Activated effector memory CD4-positive, alpha-beta T cell treated with anti-CD3 and anti-CD28 coated beads, Interleukin-2, amount 50 U/mL, for 16 hours (primary cell): ENCODE results near the gene LHB.
A peak's percentile ranks its signal among the peaks of the same experiment; 100 is the strongest.
"Not testable (repeated sequence)": the region's sequence is repeated elsewhere in the genome, so short reads cannot be mapped to it uniquely, and the experiment has no call there.

Experiments
- DNase-seq: peaks from one replicate; pipeline ENCODE4 v3.0.0-alpha.2; 2020

The LHB gene

DNA sequence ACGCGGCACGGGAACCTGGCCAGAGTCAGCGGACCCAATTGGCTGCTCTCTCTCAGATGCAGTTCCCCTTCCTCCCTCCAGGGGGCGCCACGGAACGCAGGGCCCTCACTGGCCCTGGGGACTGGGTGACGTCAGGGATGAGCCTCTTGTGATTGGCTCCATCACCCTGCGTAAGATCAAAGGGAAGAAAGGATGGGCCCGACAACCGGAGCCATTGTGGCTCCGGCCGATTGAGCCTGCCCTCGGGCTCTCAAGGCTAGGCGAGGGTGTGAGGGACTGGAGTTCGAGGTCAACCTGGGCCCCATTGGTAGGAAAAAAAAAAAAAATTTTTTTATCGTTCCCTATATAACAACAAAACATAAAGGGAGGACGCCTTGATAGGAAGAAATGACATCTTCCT, 19.9 kb upstream of the LHB start, which contains the start of gene CGB1:
TSS of gene CGB1 (minus strand) at position 81 of the 400 bp plus-strand sequence. CDS start 184 bp downstream, outside the sequence.
- DNase-seq, result peak; percentile 72

DNA sequence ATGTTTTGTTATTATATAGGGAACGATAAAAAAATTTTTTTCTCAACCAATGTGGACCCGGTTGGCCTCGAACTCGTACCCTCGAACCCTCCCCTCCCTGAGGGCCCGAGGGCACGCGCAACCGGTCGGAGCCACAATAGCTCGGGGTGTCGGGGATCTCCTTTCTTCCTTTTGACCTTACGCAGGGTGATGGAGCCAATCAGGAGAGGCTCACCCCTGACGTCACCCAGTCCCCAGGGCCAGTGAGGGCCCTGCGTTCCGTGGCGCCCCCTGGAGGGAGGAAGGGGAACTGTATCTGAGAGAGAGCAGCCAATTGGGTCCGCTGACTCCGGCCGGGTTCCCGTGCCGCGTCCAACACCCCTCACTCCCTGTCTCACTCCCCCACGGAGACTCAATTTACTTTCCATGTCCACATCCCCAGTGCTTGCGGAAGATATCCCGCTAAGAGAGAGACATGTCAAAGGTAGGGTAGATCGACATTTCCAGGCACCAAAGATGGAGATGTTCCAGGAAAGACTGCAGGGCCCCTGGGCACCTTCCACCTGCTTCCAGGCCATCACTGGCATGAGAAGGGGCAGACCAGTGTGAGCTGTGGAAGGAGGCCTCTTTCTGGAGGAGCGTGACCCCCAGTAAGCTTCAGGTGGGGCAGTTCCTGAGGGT, 14.9 kb upstream of the LHB start, which contains the start of gene CGB2:
TSS of gene CGB2 (plus strand) at position 249 of the 660 bp plus-strand sequence. CDS start at position 455, 206 bp downstream.
- peak; percentile 80 for DNase-seq

DNA sequence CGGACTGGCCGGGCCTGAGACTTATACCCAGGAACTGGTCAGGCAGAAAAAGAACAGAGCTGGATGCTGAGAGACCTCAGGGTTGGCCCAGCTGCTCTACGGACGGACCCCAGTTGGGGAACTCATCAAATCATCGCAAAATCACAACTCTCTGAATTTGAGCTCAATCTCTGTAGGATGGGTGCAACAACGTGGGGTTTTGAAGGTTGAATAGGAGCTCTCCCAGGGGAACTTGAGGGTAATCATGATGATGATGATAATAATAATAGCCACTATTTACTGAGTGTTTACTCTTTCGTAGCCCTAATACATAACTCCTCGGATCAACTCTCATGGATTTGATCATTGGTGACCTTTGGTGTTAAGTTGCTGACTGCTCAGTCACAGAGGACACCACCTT, 13.4 kb upstream of the LHB start:
- DNase-seq, result not testable (repeated sequence)

DNA sequence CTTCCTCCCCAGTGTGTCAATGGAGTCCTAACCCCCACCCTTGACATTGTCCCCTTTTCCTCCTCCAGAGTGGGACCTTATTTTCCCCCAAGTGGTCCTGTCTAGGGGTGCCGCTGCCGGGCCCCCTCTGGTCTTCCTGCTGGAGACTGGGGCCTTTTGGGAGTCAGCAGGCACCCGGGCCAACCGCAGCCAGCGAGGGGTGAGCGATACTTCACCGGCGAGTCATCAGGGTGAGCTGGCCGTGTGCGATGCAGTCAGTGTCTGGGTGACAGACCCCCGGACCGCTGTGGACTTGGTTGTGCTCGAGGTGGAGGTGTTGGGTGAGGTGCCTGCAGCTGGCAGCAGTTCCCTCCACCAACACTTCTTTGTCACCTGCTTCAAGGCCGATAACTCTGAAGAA, 12.9 kb upstream of the LHB start:
- not testable (repeated sequence) for DNase-seq

DNA sequence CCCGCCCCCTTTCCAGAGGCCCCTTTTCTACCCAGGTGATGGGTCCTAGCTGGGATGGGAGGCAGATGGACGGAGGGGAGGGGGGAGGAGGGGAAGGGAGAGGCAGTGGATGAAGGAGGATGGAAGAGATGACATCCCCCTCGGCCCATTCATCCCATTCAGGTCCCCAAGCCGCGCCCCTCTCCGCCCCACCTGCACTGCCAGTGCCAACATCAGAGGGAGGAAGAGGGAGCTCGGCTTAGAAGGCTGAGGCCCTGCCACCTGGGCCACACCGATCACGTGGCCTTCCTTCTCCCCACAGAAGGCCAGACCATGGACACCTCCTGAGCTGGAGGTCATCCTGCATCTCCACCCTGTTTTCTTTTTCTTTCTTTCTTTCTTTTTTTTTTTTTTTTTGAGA, 11.8 kb upstream of the LHB start:
- DNase-seq, result not testable (repeated sequence)

DNA sequence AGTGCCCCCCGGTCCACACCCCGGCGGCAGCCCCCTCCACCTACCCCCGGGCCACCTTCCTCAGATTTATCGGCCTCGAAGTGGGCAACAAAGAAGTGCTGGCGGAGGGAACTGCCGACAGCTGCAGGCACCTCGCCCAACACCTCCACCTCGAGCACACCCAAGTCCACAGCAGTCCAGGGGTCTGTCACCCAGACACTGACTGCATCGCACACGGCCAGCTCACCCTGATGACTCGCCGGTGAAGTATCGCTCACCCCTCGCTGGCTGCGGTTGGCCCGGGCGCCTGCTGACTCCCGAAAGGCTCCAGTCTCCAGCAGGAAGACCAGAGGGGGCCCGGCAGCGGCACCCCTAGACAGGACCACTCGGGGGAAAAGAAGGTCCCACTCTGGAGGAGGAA, 8.7 kb upstream of the LHB start:
- not testable (repeated sequence) for DNase-seq

DNA sequence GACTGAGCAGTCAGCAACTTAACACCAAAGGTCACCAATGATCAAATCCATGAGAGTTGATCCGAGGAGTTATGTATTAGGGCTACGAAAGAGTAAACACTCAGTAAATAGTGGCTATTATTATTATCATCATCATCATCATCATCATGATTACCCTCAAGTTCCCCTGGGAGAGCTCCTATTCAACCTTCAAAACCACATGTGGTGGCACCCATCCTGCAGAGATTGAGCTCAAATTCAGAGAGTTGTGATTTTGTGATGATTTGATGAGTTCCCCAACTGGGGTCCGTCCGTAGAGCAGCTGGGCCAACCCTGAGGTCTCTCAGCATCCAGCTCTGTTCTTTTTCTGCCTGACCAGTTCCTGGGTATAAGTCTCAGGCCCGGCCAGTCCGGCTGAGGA, 8.2 kb upstream of the LHB start:
- DNase-seq, result not testable (repeated sequence)

DNA sequence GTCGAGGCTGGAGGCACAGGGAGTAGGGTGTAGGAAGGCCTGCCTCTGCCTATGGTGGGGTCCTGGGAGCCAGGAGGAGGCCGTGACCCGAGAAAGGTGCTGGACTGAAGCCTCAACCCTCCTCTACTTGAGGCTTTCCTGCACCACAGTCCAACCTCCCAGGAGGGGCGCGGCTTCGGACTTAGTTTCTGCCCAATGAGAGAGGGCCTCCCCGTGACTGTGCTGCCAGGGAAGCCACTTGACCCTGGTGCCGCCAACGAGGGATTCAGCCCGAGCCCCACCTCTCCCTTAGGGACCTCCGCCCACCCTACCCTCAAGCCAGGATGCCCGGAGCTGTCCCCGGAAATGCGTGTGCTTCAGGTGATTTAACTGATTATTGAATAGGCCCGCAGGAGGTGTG, 7.3 kb upstream of the LHB start, which contains the start of gene CGB3:
TSS of gene CGB3 (minus strand) at position 101 of the 400 bp plus-strand sequence. CDS start 362 bp downstream, outside the sequence.
- DNase-seq, result not testable (repeated sequence)

DNA sequence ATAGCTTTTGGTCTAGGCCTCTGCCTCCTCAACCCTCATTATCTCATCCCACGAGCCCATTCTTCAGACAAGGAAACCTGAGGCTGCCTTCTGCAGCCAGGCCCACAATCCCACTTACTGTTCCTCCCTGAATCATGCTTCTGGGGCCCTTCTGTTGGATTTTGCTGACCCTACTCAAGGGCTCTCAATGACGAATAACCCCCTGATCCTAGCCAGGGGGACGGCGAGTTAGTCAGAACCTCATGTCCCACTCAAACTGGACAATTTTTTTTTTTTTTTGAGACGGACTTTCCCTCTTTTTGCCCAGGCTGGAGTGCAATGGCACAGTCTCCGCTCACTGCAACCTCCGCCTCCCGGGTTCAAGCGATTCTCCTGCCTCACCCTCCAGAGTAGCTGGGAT, 5.2 kb upstream of the LHB start:
- no peak for DNase-seq

DNA sequence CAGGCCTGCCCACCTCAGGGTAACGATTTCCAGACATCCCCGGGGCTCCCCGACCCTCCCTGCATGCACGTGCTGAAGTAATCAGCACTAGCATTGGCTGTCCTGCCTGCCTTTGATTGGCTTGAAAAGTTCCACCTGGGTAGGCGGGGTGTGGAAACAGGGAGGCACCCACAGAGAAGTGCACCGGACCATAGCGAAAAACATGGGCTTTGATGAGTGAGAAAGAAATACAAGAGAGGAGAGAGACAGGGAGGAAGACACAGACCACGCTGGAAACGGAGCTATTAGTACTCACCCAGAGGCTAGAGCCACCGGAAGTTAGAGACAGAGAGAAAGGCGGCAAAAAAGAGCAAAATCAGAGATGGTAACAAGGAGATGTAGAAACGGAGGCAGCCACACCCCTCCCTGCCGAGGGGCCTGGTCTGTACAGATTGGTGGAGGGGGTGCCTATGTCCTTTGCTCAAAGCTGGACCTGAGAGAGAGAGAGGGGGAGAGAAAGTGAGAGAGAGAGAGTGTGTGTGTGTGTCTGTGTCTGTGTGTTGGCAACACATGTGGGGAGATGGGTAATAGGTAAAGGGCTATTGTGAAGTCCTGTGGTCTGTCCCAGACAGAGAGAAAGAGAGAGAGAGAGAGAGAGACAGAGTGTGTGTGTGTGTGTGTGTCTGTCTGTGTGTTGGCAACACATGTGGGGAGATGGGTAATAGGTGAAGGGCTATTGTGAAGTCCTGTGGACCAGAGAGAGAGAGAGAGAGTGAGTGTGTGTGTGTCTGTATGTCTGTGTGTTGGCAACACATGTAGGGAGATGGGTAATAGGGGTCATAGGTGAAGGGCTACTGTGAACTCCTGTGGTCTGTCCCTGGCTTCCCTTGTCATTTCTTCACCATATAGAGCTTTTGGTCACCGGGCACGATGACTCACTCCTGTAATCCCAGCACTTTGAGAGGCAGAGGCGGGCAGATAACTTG, 4.3 kb upstream of the LHB start:
- DNase-seq, result no peak

DNA sequence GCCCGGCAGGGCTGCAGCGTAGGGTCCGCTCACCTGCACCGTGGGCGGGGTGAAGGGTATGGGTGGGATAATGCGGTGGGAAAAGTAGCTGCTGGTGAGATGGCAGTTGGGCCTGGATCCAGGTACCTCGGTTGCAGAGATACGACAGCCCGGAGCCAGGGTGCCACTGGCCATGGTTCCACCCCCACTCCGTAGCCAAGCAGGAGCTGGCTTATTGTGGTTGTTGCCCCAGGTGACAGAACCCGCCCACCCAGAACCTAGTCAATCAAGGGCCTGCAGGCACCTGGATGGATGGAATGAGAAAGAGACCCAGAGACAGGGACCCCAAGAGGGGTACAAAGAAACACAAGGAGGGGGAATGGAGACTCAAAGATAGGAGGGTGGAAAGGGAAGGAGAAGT, 3.5 kb upstream of the LHB start:
- DNase-seq, result no peak

DNA sequence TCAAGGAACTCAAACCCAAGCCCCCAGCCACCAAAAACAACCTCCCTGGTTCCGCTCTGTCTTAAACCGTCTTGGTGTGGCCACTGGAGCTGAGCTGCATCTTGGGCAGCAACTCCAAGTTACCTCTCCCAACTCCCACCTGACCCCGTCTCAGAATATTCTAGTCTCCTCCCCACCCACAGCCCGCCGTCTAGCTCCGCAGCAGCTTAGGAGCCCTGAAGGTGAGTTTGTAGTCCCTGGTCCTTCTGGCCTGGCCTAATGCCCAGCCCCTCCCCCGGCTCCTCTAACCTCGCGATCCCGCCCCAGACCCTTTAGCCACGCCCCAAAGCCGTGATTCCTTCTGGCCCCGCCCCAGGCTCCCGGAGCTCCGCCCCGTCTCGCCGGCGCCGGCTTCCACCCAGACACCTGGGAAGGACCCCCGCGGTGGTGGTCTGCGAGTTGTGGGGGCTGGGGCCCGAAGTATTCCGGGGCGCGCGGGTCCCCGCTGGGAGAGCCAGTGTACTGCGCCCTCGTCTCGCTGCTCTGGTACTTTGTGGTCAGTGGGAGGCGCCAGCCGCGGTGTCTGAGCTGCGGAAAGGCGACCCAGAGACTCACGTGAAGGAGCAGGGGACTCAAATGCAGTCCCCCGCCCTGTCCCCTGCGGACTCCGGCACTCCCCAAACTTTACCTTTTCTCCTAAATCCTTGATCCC, 2.5 kb upstream of the LHB start:
- peak; percentile 88 for DNase-seq

DNA sequence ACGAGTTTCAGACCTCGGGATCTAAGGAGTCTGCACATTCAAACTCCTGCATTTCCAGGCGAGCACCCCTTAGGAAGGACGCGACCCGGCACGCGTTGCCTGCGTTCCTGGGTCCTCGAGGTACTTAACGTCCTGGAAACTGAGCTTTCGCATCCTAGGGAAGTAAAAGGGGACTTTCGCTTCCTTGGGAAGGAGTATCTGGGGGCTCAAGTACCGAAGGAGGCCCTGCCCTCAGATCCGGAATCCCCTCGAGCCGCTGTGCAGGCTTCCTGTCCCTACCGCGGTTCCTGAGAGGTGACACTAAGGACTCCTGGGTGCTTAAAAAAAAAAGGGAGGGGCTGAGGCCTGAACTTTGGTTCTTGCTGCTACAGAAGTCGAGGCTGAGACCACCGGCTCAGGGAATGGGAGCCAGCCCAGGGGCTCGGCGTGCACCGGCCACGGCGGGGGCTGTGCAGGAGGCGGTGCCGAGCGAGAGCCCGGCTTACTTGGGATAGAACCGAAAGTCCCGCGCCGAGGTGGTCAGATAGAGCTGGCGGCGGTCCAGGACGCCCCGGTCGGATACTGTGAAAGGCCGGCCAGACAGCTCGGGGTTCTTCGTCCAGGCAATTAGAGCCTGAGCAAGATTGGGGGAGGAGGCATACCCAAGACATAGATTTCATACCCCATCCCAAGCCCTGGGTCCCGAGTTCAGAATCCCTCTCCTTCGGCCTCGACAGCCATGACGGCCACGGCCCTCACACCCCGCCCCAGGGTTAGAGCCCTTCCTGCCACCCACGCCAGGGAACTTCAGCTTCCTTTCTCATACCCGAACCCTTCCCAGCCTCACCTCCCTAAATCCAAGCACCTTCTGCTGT, 1.7 kb upstream of the LHB start:
- DNase-seq, result peak; percentile 66

DNA sequence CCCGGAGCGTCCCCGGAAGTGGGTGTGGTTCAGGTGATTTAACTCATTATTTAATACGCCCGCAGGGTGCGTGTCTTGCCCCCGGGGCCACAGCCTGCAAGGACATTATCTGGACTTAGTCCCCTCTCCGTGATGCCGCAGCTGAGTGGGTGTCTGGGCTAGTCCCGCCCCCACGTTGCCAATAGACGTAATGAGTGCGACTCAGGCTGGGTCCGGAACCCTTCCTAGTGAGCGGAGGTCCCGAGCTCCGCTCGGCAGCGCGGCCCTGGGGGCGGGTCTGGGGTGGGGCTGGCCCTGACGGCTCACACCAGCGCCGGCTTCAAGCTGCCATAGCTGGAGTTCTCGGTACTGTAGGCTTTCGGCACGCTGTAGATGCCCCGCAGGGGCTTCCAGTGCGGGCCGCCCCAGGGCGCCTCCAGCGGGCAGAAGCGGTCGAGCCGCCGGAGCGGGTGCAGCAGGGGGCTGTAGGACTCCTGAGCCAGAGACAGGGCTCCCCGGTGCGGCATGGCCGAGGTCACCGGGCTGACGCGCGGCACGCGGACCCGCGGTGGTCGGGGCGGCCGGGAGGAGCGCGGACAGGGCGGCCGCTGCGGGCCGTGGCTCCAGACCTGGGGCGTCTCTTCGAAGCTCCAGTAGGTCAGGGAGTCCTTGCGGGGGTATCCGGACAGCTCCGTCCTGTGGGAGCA, 918 bp upstream of the LHB start:
- DNase-seq, result peak; percentile 88

DNA sequence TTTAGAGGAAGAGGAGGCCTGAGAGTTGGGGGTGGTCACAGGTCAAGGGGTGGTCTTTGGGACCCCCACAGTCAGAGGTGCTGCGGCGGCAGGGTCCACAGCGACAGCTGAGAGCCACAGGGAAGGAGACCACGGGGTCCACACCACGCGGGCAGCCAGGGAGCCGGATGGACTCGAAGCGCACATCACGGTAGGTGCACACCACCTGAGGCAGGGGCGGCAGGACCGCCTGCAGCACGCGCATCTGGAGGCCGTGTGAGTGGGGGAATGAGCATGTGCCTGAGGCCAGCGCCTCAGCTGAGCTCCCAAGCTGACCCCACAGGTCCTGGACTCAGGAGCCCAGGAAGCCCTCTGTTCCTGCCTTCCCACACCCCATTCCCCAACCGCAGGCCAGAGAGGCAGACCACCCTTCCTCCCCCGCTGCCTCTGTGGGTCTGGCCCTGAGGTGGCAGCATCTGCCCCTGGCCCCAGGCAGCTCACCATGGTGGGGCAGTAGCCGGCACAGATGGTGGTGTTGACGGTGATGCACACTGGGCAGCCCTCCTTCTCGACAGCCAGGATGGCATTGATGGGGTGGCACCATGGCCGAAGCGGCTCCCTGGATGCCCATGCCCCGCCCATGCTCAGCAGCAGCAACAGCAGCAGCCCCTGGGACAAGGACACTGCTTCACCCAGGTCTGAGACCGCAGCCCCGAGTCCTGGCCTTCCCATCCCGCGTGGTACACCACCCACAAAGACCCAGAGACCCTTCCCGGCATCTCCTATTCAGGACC, 638 bp downstream of the LHB start:
- DNase-seq, result no peak

DNA sequence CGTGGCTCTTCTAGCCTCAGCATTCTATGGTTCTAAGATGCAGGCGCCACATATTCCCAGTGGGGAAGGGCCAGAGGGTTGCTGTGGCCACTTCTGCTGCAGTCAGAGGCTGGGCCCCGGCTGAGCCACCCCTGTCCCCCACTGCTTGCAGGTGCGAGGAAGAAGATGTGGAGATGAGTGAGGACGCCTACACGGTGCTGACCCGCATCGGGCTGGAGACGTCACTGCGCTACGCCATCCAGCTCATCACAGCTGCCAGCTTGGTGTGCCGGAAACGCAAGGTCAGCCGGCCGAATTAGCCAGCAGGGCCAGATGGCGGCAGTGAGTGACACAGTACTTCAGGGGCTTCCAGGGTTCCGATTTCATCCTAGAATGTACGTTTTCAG, 2.0 kb downstream of the LHB start:
- DNase-seq, result no peak

DNA sequence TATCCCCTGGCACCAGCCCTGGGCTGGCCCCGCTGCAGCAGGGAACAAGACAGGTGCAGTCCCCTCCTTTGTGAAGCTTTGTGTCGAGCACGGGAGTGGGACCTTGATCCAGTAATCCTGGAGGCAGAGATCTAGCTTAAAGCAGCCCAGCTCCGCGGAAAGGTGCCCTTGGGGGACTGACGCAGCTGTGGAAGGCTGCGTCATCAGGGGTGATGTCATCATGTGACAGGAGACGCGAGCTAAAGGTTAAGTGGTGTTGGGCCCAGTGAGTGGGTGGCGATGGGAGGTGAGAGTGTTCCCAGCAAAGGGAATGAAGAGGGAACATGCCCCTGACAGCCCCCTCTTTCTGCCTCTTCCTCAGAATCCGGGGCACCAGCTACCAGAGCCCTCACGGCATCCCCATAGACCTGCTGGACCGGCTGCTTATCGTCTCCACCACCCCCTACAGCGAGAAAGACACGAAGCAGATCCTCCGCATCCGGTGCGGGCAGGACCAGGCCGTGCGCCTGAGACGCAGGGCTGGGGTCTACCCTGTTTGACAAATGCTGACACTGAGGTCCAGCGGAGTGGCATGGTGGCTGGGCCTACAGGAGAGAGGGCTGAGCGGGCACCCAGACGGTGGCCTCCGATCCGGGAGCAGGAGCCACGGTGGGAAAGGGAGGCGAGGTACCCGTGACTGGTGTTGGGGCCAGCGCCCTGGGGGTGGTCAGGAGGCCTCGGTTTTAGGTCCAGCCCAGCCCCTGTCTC, 2.6 kb downstream of the LHB start:
- no peak for DNase-seq

DNA sequence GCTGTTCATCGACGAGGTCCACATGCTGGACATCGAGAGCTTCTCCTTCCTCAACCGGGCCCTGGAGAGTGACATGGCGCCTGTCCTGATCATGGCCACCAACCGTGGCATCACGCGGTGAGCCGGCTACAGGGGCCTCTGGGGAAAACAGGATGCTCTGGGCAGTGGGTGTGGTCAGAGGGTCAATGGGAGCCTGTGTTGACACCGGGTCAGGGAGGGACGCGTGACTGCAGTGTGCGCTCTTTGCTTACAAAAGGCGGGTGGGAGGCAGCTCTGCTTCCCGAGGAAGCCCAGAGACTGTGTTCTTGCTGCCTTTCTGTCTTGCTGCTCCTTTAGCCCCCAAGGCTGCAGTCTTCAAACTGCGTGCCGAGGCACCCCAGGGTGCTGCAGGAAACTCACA, 5.7 kb downstream of the LHB start:
- DNase-seq, result no peak

DNA sequence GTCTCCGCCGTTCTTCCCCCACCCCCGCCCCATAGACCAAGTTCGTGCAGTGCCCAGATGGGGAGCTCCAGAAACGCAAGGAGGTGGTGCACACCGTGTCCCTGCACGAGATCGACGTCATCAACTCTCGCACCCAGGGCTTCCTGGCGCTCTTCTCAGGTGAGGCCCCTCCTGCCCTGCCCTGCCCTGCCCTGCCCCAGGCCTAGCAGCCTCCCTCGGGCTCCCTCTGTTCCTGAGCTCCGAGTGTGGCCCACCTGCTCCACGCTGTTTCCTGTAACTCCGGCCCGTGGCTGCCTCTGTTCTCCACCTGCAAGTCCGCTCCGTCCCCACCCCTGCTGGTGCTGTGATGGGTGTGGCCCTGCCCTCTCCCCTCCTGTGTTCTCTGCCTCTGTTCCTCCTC, 6.4 kb downstream of the LHB start:
- no peak for DNase-seq

DNA sequence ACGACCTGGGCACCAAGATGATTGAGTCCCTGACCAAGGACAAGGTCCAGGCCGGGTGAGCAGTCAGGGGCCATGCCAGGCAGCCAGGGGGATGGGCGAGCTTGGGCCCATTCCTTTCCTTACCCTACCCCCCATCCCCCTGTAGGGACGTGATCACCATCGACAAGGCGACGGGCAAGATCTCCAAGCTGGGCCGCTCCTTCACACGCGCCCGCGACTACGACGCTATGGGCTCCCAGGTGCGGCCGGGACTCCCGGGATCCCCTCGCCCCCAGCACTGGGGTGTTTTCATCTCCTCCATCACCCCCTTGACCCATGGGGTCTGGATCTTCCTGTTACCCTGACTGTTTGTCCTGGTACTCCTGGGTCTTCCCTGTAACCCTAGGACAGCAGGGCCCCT, 7.1 kb downstream of the LHB start:
- no peak for DNase-seq
